Stimulated activated CD4-positive, alpha-beta T cell treated with anti-CD3 and anti-CD28 coated beads, Interleukin-15, amount 100 ng/mL, for 1 hour (primary cell): Measurements from ENCODE around the gene ZEB1.
"Not testable (repeated sequence)": the region's sequence is repeated elsewhere in the genome, so short reads cannot be mapped to it uniquely, and the experiment has no call there.

Experiments
- DNase-seq, 2 donors: peaks; one replicate each; pipeline ENCODE4 v3.0.0-alpha.2; 2020; ENCODE audit warnings: low read depth in 1 of 2, low spot score in 1 of 2

ZEB1 gene

DNA sequence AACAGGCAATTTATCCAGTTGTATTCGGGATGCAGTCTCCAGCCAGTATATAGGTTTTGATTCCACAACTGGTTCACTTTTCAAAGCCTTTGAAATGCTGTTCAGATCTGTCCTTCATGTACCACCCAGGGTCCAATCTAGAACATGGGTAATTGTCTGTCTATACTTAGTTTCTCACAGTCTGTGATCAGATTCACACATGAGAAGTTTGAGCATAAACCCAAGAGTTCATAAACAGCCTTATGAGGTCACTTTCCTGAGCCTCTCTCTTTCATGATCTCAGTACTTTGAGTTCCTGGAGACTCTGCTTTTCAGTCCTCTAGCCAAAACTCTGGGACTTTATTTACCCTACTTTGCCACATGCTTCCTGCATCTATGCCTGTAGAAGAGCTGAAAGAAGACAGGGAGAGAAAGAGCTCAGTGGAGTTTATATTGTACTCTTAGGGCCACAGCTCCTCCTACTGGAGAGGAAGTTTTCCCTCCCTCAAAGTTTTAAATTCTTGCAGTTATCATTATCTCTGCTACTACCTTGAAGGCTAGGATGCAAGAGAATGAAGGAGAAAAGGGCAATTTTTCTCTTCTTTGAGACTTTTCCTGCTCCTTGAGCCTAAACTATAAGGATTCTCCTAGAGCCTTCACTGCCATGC is 172.0 kb downstream of the ZEB1 start:
- DNase-seq: no peak

DNA sequence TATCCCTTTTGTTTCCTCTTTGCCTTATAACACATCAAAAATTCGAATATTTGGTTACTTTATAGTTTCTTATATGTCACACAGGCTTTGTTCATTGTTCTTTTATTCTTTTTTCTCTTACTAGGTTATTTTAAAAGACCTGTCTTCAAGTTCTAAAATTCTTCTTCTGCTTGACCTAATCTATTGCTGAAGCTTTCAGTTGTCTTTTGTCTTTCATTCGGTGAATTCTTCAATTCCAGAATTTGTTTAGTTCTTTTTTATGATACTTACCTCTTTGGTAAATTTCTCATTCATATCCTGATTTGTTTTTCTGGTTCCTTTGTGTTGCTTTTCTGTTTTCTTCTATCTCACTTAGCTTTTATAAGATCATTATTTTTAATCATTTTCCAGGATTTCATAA is 188.4 kb downstream of the ZEB1 start:
- no peak for DNase-seq

DNA sequence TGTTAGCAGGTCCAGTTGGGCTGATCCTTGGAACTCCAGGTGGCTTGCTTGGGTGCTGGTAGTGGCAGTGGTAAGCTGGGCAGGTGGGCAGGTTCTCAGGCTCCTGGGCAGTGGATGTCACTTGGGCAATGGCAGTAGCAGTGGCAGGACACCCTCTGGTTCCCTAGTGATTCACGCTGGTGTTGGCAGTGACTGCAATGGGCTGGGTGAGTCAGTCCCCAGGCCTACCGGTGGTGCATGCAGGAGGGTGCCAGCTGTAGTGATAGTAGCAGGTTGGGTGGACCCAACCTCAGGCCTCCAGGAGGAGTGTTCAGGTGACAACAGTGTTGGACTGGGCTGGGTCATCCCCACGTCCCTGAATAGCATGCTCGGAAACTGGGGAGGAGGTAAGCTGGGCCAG is 189.2 kb downstream of the ZEB1 start:
- no peak for DNase-seq

DNA sequence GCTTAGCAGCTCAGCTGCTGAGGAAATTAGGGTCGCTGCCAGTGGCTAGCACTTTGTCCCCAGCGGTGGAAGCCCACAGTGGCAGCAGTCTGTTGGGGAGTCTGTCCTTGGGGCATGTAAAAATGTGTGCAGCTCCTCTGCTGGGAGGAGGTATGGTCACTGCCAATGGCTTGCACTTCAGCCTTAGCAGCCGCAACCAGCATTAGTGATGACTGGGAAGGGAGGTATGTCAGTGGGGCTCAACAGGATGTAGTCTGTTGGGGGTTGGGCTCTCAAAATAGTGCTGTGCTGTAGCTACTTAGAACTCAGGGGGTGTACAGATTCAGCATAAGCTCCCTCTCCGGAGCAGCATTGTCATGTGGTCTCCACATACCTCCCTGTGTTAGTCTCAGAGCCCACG is 189.9 kb downstream of the ZEB1 start:
- DNase-seq: no peak

- DNase-seq: no peak
These were observed 191.0 kb downstream of the ZEB1 start for GRCh38 chr10:31509989-31510388.

GRCh38 chr10:31515116-31515515 is 196.1 kb downstream of the ZEB1 start:
- no peak for DNase-seq

DNA sequence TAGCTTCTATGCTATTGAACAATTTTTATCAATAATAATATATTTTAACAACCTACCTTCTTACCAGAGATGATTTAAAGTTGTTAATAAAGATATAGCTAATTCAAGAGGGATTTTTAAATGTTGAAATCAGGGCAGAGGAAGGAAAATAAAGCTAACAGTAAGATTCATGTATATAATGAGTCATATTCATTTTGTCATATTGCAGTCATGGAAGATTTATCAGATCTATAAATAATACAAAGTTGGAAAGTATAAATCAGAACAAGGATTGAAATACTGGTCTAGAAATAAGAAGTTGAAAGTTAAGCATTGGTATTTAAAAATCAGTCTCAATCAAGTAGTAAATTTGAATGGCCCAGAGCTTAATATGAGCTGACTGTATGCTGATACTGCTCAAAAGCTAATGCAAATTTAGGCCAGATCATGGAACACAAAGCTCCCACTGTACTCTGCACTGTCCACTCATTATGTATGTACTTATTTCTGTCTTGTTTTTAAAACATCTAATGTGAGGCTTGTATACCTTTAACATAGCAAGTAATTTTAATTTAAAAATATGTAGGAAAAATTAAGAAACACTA is 196.9 kb downstream of the ZEB1 start:
- no peak for DNase-seq

DNA sequence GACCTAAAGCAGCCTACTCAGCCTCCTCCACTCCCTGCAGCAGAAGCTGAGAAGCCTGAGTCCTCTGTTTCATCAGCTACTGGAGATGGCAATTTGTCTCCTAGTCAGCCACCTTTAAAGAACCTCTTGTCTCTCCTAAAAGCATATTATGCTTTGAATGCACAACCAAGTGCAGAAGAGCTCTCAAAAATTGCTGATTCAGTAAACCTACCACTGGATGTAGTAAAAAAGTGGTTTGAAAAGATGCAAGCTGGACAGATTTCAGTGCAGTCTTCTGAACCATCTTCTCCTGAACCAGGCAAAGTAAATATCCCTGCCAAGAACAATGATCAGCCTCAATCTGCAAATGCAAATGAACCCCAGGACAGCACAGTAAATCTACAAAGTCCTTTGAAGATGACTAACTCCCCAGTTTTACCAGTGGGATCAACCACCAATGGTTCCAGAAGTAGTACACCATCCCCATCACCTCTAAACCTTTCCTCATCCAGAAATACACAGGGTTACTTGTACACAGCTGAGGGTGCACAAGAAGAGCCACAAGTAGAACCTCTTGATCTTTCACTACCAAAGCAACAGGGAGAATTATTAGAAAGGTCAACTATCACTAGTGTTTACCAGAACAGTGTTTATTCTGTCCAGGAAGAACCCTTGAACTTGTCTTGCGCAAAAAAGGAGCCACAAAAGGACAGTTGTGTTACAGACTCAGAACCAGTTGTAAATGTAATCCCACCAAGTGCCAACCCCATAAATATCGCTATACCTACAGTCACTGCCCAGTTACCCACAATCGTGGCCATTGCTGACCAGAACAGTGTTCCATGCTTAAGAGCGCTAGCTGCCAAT is 202.2 kb downstream of the ZEB1 start:
- DNase-seq: no peak

GRCh38 chr10:31522820-31523219 is 203.8 kb downstream of the ZEB1 start:
- no peak for DNase-seq

DNA sequence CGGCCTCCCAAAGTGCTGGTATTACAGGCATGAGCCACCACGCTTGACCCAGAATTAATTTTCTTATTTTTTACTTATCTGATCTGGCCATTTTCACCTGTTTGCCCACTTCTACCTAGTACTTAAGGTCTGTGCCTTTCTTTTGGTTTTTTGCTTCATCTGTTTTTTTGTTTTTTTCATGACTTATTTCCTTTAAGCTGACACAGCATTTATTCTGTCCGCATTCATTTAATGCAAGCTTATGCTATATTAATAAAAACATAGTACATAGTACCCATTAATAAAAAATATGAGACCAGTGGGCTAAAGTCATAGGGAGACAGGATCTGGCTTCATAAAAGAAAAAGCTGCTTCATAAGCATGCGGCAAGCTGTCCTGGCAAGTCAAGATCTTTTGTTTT is 205.4 kb downstream of the ZEB1 start:
- no peak for DNase-seq

- no peak for DNase-seq
These were observed 207.2 kb downstream of the ZEB1 start for GRCh38 chr10:31526178-31526577.

DNA sequence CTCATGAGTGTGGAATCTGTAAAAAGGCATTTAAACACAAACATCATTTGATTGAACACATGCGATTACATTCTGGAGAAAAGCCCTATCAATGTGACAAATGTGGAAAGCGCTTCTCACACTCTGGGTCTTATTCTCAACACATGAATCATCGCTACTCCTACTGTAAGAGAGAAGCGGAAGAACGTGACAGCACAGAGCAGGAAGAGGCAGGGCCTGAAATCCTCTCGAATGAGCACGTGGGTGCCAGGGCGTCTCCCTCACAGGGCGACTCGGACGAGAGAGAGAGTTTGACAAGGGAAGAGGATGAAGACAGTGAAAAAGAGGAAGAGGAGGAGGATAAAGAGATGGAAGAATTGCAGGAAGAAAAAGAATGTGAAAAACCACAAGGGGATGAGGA is 207.7 kb downstream of the ZEB1 start:
- no peak for DNase-seq

DNA sequence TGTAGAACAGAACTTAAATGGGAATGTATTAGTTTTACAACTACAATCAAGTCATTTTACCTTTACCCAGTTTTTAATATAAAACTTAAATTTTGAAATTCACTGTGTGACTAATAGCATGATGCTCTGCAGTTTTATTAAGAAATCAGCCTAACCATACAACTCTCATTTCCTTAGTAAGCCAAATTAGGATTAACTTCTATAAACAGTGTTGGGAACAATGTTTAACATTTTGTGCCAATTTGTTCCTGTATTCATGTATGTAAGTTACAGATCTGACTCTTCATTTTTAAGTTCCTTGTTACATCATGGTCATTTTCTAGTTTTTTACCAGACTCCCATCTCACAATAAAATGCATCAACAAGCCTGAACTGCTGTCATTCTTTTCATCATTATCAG is 209.8 kb downstream of the ZEB1 start:
- no peak for DNase-seq

DNA sequence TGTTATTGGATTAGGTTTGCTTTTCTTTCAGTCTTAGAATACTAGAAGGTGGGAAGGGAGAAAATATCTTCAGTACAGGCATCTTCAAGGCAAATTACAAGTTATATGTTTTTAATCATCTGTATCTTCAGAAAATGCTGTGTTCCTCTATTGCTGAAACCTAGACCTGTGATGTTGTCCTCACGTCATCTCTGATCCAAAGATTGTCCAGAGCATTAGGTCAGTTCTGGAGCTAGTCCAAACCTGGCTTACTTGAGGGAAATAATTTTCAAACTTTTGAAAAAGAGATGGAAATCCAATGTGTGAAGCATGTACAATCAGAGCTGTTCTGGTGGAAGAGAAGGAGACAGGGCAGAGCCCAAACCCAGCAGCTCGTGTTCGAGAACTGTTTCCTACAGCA is 217.3 kb downstream of the ZEB1 start:
- DNase-seq: no peak

DNA sequence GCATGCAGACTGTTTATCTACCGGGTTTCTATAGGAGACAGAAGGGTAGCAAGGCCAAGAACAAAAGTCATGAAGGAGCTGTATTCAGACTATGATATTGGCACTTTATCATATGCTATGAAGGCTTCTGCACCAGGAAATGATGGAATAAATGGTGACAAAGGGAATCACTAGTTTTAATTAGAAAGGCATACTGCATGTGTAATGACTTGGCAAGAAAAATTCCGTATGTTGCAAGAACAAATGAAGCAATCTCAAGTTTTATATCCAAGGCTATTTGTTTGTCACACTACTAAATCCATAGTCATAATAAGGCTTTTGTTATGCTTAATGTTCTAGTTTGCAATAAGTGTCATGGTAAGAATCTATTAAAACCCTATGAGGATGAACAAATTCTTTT is 230.9 kb downstream of the ZEB1 start:
- no peak for DNase-seq

GRCh38 chr10:31554556-31554955 is 235.5 kb downstream of the ZEB1 start:
- no peak for DNase-seq

GRCh38 chr10:31557854-31558253 is 238.8 kb downstream of the ZEB1 start:
- DNase-seq: no peak

- DNase-seq: not testable (repeated sequence)
These were observed 249.3 kb downstream of the ZEB1 start for GRCh38 chr10:31568252-31568861.

GRCh38 chr10:31574577-31574976 is 255.6 kb downstream of the ZEB1 start:
- no peak for DNase-seq

GRCh38 chr10:31578181-31578852 is 259.3 kb downstream of the ZEB1 start:
- DNase-seq: no peak

- DNase-seq: no peak
These were observed 259.9 kb downstream of the ZEB1 start for GRCh38 chr10:31578951-31579350.
